NT2/D1 (cell line): ENCODE results near the gene STXBP5L.
"Not testable (repeated sequence)": the region's sequence is repeated elsewhere in the genome, so short reads cannot be mapped to it uniquely, and the experiment has no call there.

ENCODE experiments used
- DNase-seq: peaks from one replicate; pipeline ENCODE4 v3.0.0-alpha.2; 2011; ENCODE audit warnings: low read depth, low spot score
- H3K27me3 ChIP-seq: 2 replicates; pipeline ENCODE4 v1.6.0; 2011; ENCODE audit warnings: mild to moderate bottlenecking; ENCODE audit not compliant: insufficient read length, insufficient read depth
- H3K36me3 ChIP-seq: 2 replicates; pipeline ENCODE4 v1.6.1; 2011; ENCODE audit warnings: mild to moderate bottlenecking, low read length, mixed read lengths; ENCODE audit not compliant: insufficient read depth, insufficient read length
- H3K4me1 ChIP-seq: 2 replicates; pipeline ENCODE4 v1.5.1; 2011; ENCODE audit not compliant: insufficient read depth, insufficient read length
- H3K4me3 ChIP-seq: 2 replicates; pipeline ENCODE4 v1.5.1; 2011; ENCODE audit warnings: low read depth; ENCODE audit not compliant: insufficient read length
- H3K9ac ChIP-seq: 2 replicates; pipeline ENCODE4 v1.6.0; 2011; ENCODE audit warnings: low read depth; ENCODE audit not compliant: insufficient read length
- H3K9me3 ChIP-seq: 2 replicates; pipeline ENCODE4 v1.5.1; 2011; ENCODE audit warnings: mild to moderate bottlenecking, low read length; ENCODE audit not compliant: insufficient read depth
- SUZ12 ChIP-seq: IDR thresholded peaks from 2 replicates; pipeline ENCODE4 v1.6.1; 2011; ENCODE audit not compliant: insufficient read length, insufficient read depth; ENCODE audit errors: extremely low read depth
- YY1 ChIP-seq: IDR thresholded peaks from 2 replicates; pipeline ENCODE4 v1.6.1; 2011; ENCODE audit not compliant: insufficient read length, insufficient read depth
- ZNF274 ChIP-seq: IDR thresholded peaks from 2 replicates; pipeline ENCODE4 v1.6.1; 2011; ENCODE audit warnings: mild to moderate bottlenecking, low read depth, low read length

Gene STXBP5L

DNA sequence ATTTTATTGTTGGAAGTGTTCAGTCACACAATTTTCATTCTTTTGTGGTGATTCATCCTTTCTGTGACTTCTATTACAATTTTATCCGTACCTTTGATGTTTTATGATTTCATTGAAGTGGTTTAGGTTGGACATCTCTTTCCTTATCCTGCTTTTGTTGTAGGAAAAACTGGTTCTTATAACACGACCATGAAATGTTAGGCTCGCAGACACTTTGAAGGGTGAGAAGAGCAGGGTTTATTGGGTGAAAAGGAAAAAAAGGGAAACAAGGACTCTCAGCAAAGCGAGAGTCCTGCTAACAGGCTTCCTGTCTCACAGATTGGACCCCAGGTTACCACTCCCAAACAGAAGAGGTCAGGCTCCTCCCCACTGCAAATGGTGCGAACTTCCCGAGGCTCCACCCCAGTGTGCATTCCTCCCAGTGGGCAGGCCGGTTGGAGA lies 257.4 kb downstream of the STXBP5L start:
- no peak for DNase-seq
- no peaks in the 10 kb centered on the region for H3K9me3 ChIP-seq
- no peak overlapping the region for H3K9ac ChIP-seq
- no peaks in the 10 kb centered on the region for H3K27me3 ChIP-seq
- H3K4me1 ChIP-seq: no peaks in the 10 kb centered on the region
- no peaks in the 10 kb centered on the region for H3K36me3 ChIP-seq
- H3K4me3 ChIP-seq: no peak overlapping the region
- TF ChIP-seq SUZ12: no peak
- no peak for TF ChIP-seq YY1
- TF ChIP-seq ZNF274: no peak

DNA sequence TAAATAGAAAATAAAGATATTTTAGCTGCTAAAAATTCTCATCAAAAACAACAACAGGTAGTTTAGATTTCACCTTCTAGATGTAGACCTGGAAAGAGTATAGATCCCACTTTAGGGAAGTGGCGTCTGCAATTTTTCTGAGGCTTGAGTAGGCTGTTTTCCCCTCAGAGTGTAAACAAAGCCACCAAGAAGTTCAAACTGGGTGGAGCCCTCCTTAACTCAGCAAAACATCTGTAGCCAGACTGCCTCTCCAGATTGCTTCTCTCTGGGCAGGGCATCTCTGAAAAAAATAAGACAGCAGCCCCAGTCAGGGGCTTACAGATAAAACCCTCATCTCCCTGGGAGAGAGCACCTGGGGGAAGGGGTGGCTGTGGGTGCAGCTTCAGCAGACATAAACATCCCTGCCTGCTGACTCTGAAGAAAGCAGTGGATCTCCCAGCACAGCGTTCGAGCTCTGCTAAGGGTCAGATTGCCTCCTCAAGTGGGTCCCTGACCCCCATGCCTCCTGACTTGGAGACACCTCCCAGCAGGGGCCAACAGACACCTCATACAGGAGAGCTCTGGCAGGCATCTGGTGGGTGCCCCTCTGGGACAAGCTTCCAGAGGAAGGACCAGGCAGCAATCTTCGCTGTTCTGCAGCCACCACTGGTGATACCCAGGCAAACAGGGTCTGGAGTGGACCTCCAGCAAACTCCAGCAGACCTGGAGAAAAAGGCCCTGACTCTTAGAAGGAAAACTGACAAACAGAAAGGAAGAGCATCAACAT lies 259.6 kb downstream of the STXBP5L start:
- no peak for TF ChIP-seq ZNF274
- no peaks in the 10 kb centered on the region for H3K4me1 ChIP-seq
- DNase-seq: no peak
- no peaks in the 10 kb centered on the region for H3K27me3 ChIP-seq
- H3K9ac ChIP-seq: no peak overlapping the region
- H3K36me3 ChIP-seq: no peaks in the 10 kb centered on the region
- no peak overlapping the region for H3K4me3 ChIP-seq
- H3K9me3 ChIP-seq: no peaks in the 10 kb centered on the region

DNA sequence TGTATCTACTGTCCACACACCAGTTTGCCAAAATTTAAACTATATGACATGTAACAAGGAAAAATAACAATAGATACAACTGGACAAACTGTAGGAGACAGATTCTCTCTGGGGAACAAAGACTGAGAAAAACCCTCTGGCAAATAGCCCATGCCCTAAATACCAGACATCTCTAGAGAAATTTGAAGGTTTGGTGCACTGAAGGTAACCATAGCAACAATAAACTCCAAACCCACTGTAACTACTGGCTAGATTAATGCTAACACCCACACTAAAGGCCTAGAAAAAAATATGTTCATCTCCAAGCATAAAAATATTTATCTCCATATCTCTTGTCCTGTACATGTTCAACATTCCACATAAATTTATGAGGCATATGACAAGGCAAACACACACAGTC lies 267.1 kb downstream of the STXBP5L start:
- TF ChIP-seq SUZ12 (no peak), ZNF274 (no peak), YY1 (no peak)
- no peak overlapping the region for H3K4me3 ChIP-seq
- 0 out of 2 replicates have a peak, but pooled peaks cover 4% of the 10 kb centered on the region for H3K9me3 ChIP-seq
- DNase-seq: no peak
- H3K4me1 ChIP-seq: no peaks in the 10 kb centered on the region
- H3K27me3 ChIP-seq: no peaks in the 10 kb centered on the region
- H3K9ac ChIP-seq: no peak overlapping the region
- H3K36me3 ChIP-seq: no peaks in the 10 kb centered on the region

DNA sequence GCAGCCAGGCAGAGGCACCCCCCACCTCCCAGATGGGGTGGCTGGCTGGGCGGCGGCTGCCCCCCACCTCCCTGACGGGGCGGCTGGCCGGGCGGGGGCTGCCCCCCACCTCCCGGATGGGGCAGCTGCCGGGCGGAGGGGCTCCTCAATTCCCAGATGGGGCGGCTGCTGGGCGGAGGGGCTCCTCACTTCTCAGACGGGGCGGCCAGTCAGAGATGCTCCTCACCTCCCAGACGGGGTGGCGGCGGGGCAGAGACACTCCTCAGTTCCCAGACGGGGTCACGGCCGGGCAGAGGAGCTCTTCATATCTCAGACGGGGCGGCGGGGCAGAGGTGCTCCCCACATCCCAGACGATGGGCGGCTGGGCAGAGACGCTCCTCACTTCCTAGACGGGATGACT lies 282.6 kb downstream of the STXBP5L start:
- not testable (repeated sequence) for H3K36me3 ChIP-seq, H3K4me3 ChIP-seq, DNase-seq, H3K27me3 ChIP-seq, H3K9ac ChIP-seq, H3K4me1 ChIP-seq, H3K9me3 ChIP-seq

DNA sequence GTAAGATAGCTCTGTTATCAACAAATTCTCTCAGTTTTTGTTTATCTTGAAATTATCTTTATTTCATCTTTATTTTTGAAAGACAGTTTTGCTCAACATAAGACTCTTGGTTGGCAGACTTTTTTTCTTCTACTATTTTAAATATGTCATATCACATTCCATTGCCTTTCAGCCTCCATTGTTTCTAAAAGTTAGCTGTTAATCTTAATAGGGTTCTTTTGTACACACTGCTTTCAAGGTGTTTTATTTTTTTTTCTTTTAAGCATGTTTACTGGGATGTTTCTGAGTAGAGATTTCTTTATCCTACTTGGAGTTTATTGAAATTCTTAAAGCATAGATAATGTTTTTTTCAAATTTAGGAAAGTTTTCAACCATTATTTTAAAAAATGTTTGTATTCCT lies 294.6 kb downstream of the STXBP5L start:
- Histone ChIP-seq H3K36me3 (no peaks in the 10 kb centered on the region), H3K4me1 (no peaks in the 10 kb centered on the region), H3K9ac (no peak overlapping the region), H3K27me3 (no peaks in the 10 kb centered on the region), H3K4me3 (no peak overlapping the region), H3K9me3 (peaks cover 13% of the 10 kb centered on the region; the same call in 1 of the 2 replicates)
- TF ChIP-seq YY1: no peak
- TF ChIP-seq ZNF274: no peak
- no peak for TF ChIP-seq SUZ12
- no peak for DNase-seq

DNA sequence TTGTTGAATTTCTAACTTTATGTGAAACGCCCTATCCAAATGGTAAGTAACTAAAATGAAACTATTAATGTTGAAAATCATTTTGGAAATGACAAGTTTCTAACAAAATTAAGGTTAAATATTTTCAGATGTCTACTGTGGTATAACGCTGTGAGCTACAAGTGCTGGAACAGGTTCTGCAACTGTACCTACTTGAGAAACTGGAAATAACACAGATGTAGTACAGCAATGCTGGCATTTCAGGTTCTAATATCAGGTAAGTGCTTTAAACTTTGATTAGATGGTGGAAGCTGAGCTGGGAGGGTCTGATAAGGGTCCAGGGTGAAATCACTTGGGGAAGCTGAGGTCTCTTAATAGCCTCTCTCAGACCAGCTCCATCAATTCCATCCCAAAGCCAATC lies 315.1 kb downstream of the STXBP5L start:
- Histone ChIP-seq H3K4me3 (no peak overlapping the region), H3K4me1 (no peaks in the 10 kb centered on the region), H3K9me3 (no peaks in the 10 kb centered on the region), H3K9ac (no peak overlapping the region), H3K27me3 (no peaks in the 10 kb centered on the region), H3K36me3 (no peaks in the 10 kb centered on the region)
- TF ChIP-seq SUZ12 (no peak), ZNF274 (no peak), YY1 (no peak)
- DNase-seq: no peak

DNA sequence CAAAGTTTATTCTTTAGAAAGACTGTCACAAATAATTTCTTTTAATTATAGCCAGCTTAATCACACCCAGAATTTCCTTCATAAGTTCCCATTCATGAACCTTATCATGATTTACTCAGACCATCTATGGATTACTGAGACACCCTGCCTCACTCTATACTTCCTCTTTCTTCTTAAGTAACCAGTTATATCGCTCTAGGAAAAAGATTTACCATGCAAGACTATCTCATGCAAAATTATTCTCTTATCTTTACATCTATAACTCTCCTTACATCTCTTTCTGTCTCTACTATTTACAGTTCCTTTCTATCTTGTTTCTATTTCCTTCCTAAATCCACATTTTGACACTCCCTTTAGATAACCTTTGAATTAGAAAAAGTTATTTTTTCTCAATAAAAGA lies 321.0 kb downstream of the STXBP5L start:
- no peaks in the 10 kb centered on the region for H3K4me1 ChIP-seq
- H3K9me3 ChIP-seq: no peaks in the 10 kb centered on the region
- no peak overlapping the region for H3K4me3 ChIP-seq
- H3K36me3 ChIP-seq: no peaks in the 10 kb centered on the region
- DNase-seq: no peak
- H3K9ac ChIP-seq: no peak overlapping the region
- H3K27me3 ChIP-seq: no peaks in the 10 kb centered on the region
- TF ChIP-seq YY1: no peak

DNA sequence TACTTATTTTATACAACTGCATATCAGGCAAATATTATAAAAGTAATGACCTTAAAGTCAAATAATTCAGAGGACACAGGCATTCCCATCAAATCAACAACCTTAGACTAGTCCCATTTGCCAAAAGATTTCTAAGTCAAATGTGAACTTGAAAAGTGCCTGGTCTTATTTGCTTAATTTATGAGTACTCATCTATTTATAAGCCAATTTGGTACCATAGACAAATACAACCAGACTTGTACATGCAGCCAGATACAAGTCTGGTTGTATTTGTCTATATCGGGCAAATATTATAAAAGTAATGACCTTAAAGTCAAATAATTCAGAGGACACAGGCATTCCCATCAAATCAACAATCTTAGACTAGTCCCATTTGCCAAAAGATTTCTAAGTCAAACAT lies 322.2 kb downstream of the STXBP5L start:
- DNase-seq, H3K9ac ChIP-seq, H3K9me3 ChIP-seq, H3K4me1 ChIP-seq, H3K4me3 ChIP-seq, H3K36me3 ChIP-seq, H3K27me3 ChIP-seq: not testable (repeated sequence)
